HepG2 (cell line): Measurements from ENCODE around the gene PIAS3. TPM values are rescaled to one million over a fixed set of nuclear protein-coding genes. Genes with fewer than 3 reads are reported as not detected.
"Not testable (repeated sequence)": the region's sequence is repeated elsewhere in the genome, so short reads cannot be mapped to it uniquely, and the experiment has no call there.

ENCODE experiments used
- ATAC-seq: fragments of 200-7000 bp; cut with Tn5 transposase; 3 replicates; pipeline ENCODE4 v1.9.1; 2020; ENCODE audit warnings: mild to moderate bottlenecking, moderate library complexity
- BruUV-seq: library from RNA; stranded (reverse); fragments of 400-500 nt; replicated peaks from 2 replicates; lab custom pipeline; 2021; lab: Mats Ljungman, UMichigan
- CTCF ChIA-PET: fragments of 300-600 bp; formaldehyde crosslinking; extraction: SDS; loops from one replicate; lab custom pipeline; 2021; ENCODE audit warnings: low total read pairs, inconsistent platforms, low intra/inter-chr PET ratio; lab: Yijun Ruan, JAX
- POLR2A ChIA-PET: fragments of 350-600 bp; sonication (Branson Sonifier 250); formaldehyde crosslinking; loops from one replicate; lab custom pipeline; 2020; ENCODE audit warnings: antibody characterized with exemption, inconsistent platforms; lab: Yijun Ruan, JAX
- DNase-seq: peaks from one replicate; pipeline ENCODE4 v3.0.0-alpha.2; 2015; ENCODE audit warnings: low spot score
- FAIRE-seq: peaks from 3 replicates; lab custom pipeline; 2011; peaks lifted over from hg19 to GRCh38; lab: Jason Lieb, UNC
- H2AFZ ChIP-seq: one replicate; pipeline ENCODE4 v1.6.1; 2011; ENCODE audit warnings: low read length, inconsistent platforms
- H3K27ac ChIP-seq: fragments of 300-600 bp; 3 replicates; pipeline ENCODE4 v1.8.0; 2011; ENCODE audit warnings: mixed run types, mild to moderate bottlenecking, mixed read lengths, low read length, inconsistent platforms; ENCODE audit not compliant: insufficient read depth; ENCODE audit errors: extremely low read length
- H3K27me3 ChIP-seq, 2 experiments: fragments of 200-600 bp in 1 of 2; 2 replicates in 1 of 2; 3 replicates in 1 of 2; pipeline versions ENCODE4 v1.6.0 to v1.8.0; 2011; ENCODE audit warnings: low read length in 2 of 2, mild to moderate bottlenecking in 2 of 2, moderate library complexity in 2 of 2, inconsistent platforms in 1 of 2; ENCODE audit not compliant: insufficient read depth in 2 of 2, control insufficient read depth in 1 of 2
- H3K36me3 ChIP-seq, 2 experiments: fragments of 200-600 bp in 1 of 2; replicated peaks in 1 of 2; 2 replicates in 1 of 2; 3 replicates in 1 of 2; pipeline versions ENCODE4 v1.5.1 to v1.8.0; 2011; ENCODE audit warnings: low read length in 2 of 2, inconsistent platforms in 1 of 2; ENCODE audit not compliant: insufficient read depth in 2 of 2, control insufficient read depth in 1 of 2
- H3K4me1 ChIP-seq: 2 replicates; pipeline ENCODE4 v1.5.1; 2012; ENCODE audit warnings: low read length, inconsistent platforms; ENCODE audit not compliant: insufficient read depth
- H3K4me2 ChIP-seq: 2 replicates; pipeline ENCODE4 v1.6.0; 2011; ENCODE audit warnings: low read depth, low read length, inconsistent platforms
- H3K4me3 ChIP-seq, 3 experiments: fragments of 200-600 bp in 1 of 3; sonication (generic), shearing (Covaris generic) in 1 of 3; replicated peaks in 1 of 3; 2 replicates each; pipeline ENCODE4 v1.5.1; 2011 to 2016; ENCODE audit warnings: low read length in 3 of 3, inconsistent platforms in 2 of 3, low read depth in 2 of 3, mild to moderate bottlenecking in 2 of 3, control low read depth in 1 of 3, mixed read lengths in 1 of 3; ENCODE audit not compliant: insufficient read depth in 1 of 3
- H3K79me2 ChIP-seq: one replicate; pipeline ENCODE4 v1.6.1; 2011; ENCODE audit warnings: low read length, inconsistent platforms; ENCODE audit not compliant: insufficient read depth
- H3K9ac ChIP-seq: 2 replicates; pipeline ENCODE4 v1.6.0; 2011; ENCODE audit warnings: mild to moderate bottlenecking, low read depth, low read length, inconsistent platforms; ENCODE audit not compliant: insufficient read depth
- H3K9me3 ChIP-seq: 2 replicates; pipeline ENCODE4 v1.5.1; 2012; ENCODE audit warnings: mild to moderate bottlenecking, low read length
- H4K20me1 ChIP-seq: 2 replicates; pipeline ENCODE4 v1.6.0; 2011; ENCODE audit warnings: inconsistent platforms, mild to moderate bottlenecking, low read length, moderate library complexity; ENCODE audit not compliant: insufficient read depth
- WGBS: methylation state at CpG from one replicate; pipeline ENCODE4 v1.1.6; 2017; ENCODE audit warnings: low lambda C conversion rate; 5-methylcytosine and 5-hydroxymethylcytosine counted together
- in situ Hi-C: cut with HindIII; loops from 2 replicates; pipeline ENCODE4 v1.10.0; 2017; ENCODE audit warnings: low pct_unique_long_range_greater_than_20kb; ENCODE audit not compliant: extremely low pct_ligation_motif_present
- intact Hi-C: fragments of 100-400 bp; cut with micrococcal nuclease; formaldehyde crosslinking; loops from one replicate; pipeline ENCODE4 v1.10.0; 2022; ENCODE audit not compliant: unreplicated experiment
- polyA plus RNA-seq, 8 experiments: library from polyadenylated mRNA; depleted of rRNA in 3 of 8; stranded (reverse) in 7 of 8; unstranded in 1 of 8; fragments of >200 nt; fragmentation: Illumina TruSeq in 4 of 8; extraction: Trizol in 4 of 8; gene quantifications; 2 replicates each; pipeline versions ENCODE4 v1.2.1 to v1.2.3, GENCODE V29; 2011 to 2016; ENCODE audit warnings: low read depth in 4 of 8, missing spikeins in 1 of 8, mixed read lengths in 1 of 8; ENCODE audit not compliant: insufficient read depth in 1 of 8
- total RNA-seq, 5 experiments: library from RNA; depleted of rRNA; stranded (reverse); fragments of >200 nt; fragmentation: Illumina TruSeq; extraction: Trizol; gene quantifications; 2 replicates each; pipeline ENCODE4 v1.2.3, GENCODE V29; 2016; ENCODE audit warnings: low read depth in 1 of 5

PIAS3 gene
- total and polyA plus RNA-seq, 2 of the 13 experiments (the other 11 are each of a cell fraction or from before 2014, with no cell fraction given), result 3.7 to 8.0 TPM

GRCh38 chr1:145822779-145823331 lies 36.0 kb downstream of the PIAS3 start:
- H3K9me3 ChIP-seq, H3K27me3 ChIP-seq, H3K27ac ChIP-seq, ATAC-seq, BruUV-seq, DNase-seq, H2AFZ ChIP-seq, CTCF ChIA-PET, FAIRE-seq, H3K4me3 ChIP-seq, H4K20me1 ChIP-seq, H3K9ac ChIP-seq: not testable (repeated sequence)
- intact Hi-C loops, result loop anchor here (10.0 kb wide), 1 partner anchor 88 kb away; no protein-coding TSS in a partner anchor
- no CpG with 5 or more reads among the region's 16 CpGs for WGBS
- 0 out of 2 replicates have a peak overlapping the region, but pooled peaks have one; percentile 27 for H3K4me2 ChIP-seq
- peaks cover 3 to 14% of the 10 kb centered on the region in 2 experiments for H3K36me3 ChIP-seq
- H3K4me1 ChIP-seq, result peaks cover 14% of the 10 kb centered on the region
- POLR2A ChIA-PET, result interaction anchor here (1.6 to 2.1 kb wide), 2 partner anchors 105 to 116 kb away, joined by 5 to 12 read pairs; partner anchors contain the start of genes PDZK1 and RBM8A
- in situ Hi-C loops, result loop anchor here (10.0 kb wide), 1 partner anchor 58 kb away; no protein-coding TSS in a partner anchor
- H3K79me2 ChIP-seq, result peaks cover 19% of the 10 kb centered on the region

- FAIRE-seq, H3K27ac ChIP-seq, H4K20me1 ChIP-seq, BruUV-seq, H3K9me3 ChIP-seq, in situ Hi-C loops, DNase-seq, H3K36me3 ChIP-seq, H3K4me1 ChIP-seq, intact Hi-C loops, POLR2A ChIA-PET, H3K4me2 ChIP-seq, H3K4me3 ChIP-seq, H3K9ac ChIP-seq, CTCF ChIA-PET, H3K27me3 ChIP-seq, H3K79me2 ChIP-seq, H2AFZ ChIP-seq, ATAC-seq: not testable (repeated sequence)
- 78% methylated on average over 3 of the region's 6 CpGs for WGBS
Observed at GRCh38 chr1:145818095-145818494, 40.8 kb downstream of the PIAS3 start.

GRCh38 chr1:145812977-145813810 lies 45.7 kb downstream of the PIAS3 start:
- CTCF ChIA-PET, H3K79me2 ChIP-seq, H3K4me3 ChIP-seq, FAIRE-seq, ATAC-seq, POLR2A ChIA-PET, H2AFZ ChIP-seq, H3K9ac ChIP-seq, H3K36me3 ChIP-seq, H3K4me2 ChIP-seq, H3K4me1 ChIP-seq, in situ Hi-C loops, BruUV-seq, H3K9me3 ChIP-seq, intact Hi-C loops, H3K27me3 ChIP-seq, H3K27ac ChIP-seq, H4K20me1 ChIP-seq, DNase-seq: not testable (repeated sequence)
- 91% methylated on average over 6 of the region's 6 CpGs for WGBS
